ENCODE results near the gene ROS1. TPM values are rescaled to one million over a fixed set of nuclear protein-coding genes. Genes with fewer than 3 reads are reported as not detected.

Gene ROS1
- total RNA-seq, 1 donor from 2014 or later, result 0.14 TPM

Other genes with a start within 250 kb of the ROS1 start
- gene VGLL2, start 160.4 kb downstream of the ROS1 start, total RNA-seq, result 0.49 TPM in 1 of 2 replicates, not detected in the other
- gene DCBLD1, start 56.7 kb upstream of the ROS1 start, total RNA-seq, result 36.1 and 37.4 TPM in 2 replicates
- gene GOPC, start 176.6 kb upstream of the ROS1 start, total RNA-seq, result 45.3 and 48.8 TPM in 2 replicates
- 29.7 and 31.9 TPM in 2 replicates for gene NUS1, start 249.5 kb upstream of the ROS1 start, total RNA-seq